Neuronal stem cell (in vitro differentiated cells): ENCODE results near the gene KCNH5.
A peak's percentile ranks its signal among the peaks of the same experiment; 100 is the strongest.

Experiments used
- DNase-seq: peaks from one replicate; pipeline ENCODE4 v3.0.0-alpha.2; 2013; ENCODE audit warnings: low spot score
- H2AFZ ChIP-seq: one replicate; pipeline ENCODE4 v1.6.1; 2013; ENCODE audit warnings: mild to moderate bottlenecking, low read length, inconsistent platforms
- H2AK5ac ChIP-seq: 2 replicates; pipeline ENCODE4 v1.6.1; 2013; ENCODE audit warnings: low read depth, mild to moderate bottlenecking, inconsistent platforms, low read length, moderate library complexity, mixed read lengths
- H2BK120ac ChIP-seq: 2 replicates; pipeline ENCODE4 v1.6.1; 2013; ENCODE audit warnings: low read depth, mild to moderate bottlenecking, inconsistent platforms, low read length, moderate library complexity, mixed read lengths
- H2BK12ac ChIP-seq: one replicate; pipeline ENCODE4 v1.6.1; 2013; ENCODE audit warnings: low read length, inconsistent platforms
- H2BK15ac ChIP-seq: 2 replicates; pipeline ENCODE4 v1.6.1; 2013; ENCODE audit warnings: mild to moderate bottlenecking, low read length, inconsistent platforms, mixed read lengths
- H2BK5ac ChIP-seq: one replicate; pipeline ENCODE4 v1.6.1; 2013; ENCODE audit warnings: inconsistent platforms, mild to moderate bottlenecking, low read length, moderate library complexity
- H3K14ac ChIP-seq: one replicate; pipeline ENCODE4 v1.6.1; 2013; ENCODE audit warnings: low read length, inconsistent platforms
- H3K18ac ChIP-seq: 2 replicates; pipeline ENCODE4 v1.6.1; 2013; ENCODE audit warnings: low read length, inconsistent platforms
- H3K23ac ChIP-seq: 2 replicates; pipeline ENCODE4 v1.6.1; 2013; ENCODE audit warnings: low read depth, mild to moderate bottlenecking, mixed read lengths, low read length, inconsistent platforms; ENCODE audit not compliant: poor library complexity
- H3K27ac ChIP-seq: replicated peaks from 3 replicates; pipeline ENCODE4 v1.5.1; 2013; ENCODE audit warnings: low read length, inconsistent platforms
- H3K27me3 ChIP-seq, 3 experiments: 2 replicates each; pipeline ENCODE4 v1.6.1; 2013; ENCODE audit warnings: low read length in 3 of 3, mild to moderate bottlenecking in 2 of 3, inconsistent platforms in 1 of 3, low read depth in 1 of 3, mixed read lengths in 1 of 3, moderate library complexity in 1 of 3; ENCODE audit not compliant: control insufficient read depth in 3 of 3, insufficient read depth in 3 of 3
- H3K36me3 ChIP-seq, 2 donors: replicated peaks in 1 of 2; 2 replicates each; pipeline ENCODE4 v1.6.1; 2013; ENCODE audit warnings: low read length in 2 of 2; ENCODE audit not compliant: control insufficient read depth in 2 of 2, insufficient read depth in 2 of 2
- H3K4ac ChIP-seq: 2 replicates; pipeline ENCODE4 v1.6.1; 2013; ENCODE audit warnings: inconsistent platforms, mild to moderate bottlenecking, low read length, moderate library complexity
- H3K4me1 ChIP-seq, 2 donors: 1 replicate in 1 of 2; 2 replicates in 1 of 2; pipeline ENCODE4 v1.6.1; 2013; ENCODE audit warnings: low read length in 2 of 2, low read depth in 1 of 2; ENCODE audit not compliant: control insufficient read depth in 2 of 2, insufficient read depth in 1 of 2
- H3K4me2 ChIP-seq: one replicate; pipeline ENCODE4 v1.6.1; 2013; ENCODE audit warnings: mild to moderate bottlenecking, low read length, inconsistent platforms; ENCODE audit not compliant: insufficient read depth, poor library complexity, severe bottlenecking
- H3K4me3 ChIP-seq, 2 donors: 2 replicates each; pipeline ENCODE4 v1.5.1; 2013; ENCODE audit warnings: low read length in 2 of 2, mild to moderate bottlenecking in 2 of 2, inconsistent platforms in 1 of 2, moderate library complexity in 1 of 2
- H3K79me1 ChIP-seq: one replicate; pipeline ENCODE4 v1.6.1; 2013; ENCODE audit warnings: low read depth, mild to moderate bottlenecking, inconsistent platforms, low read length, moderate library complexity
- H3K9ac ChIP-seq: one replicate; pipeline ENCODE4 v1.6.1; 2013; ENCODE audit warnings: mild to moderate bottlenecking, low read depth, low read length, inconsistent platforms; ENCODE audit not compliant: poor library complexity
- H3K9me3 ChIP-seq, 2 donors: replicated peaks in 1 of 2; 2 replicates each; pipeline versions ENCODE3 to v1.6.1; 2013; ENCODE audit warnings: low read length in 2 of 2, mild to moderate bottlenecking in 2 of 2, inconsistent platforms in 1 of 2, low read depth in 1 of 2, mixed read lengths in 1 of 2, moderate library complexity in 1 of 2; ENCODE audit not compliant: control insufficient read depth in 2 of 2, insufficient read depth in 1 of 2
- H4K8ac ChIP-seq: one replicate; pipeline ENCODE4 v1.6.1; 2013; ENCODE audit warnings: low read depth, mild to moderate bottlenecking, inconsistent platforms, low read length, moderate library complexity
- H4K91ac ChIP-seq: one replicate; pipeline ENCODE4 v1.6.1; 2013; ENCODE audit warnings: low read length, low read depth, mild to moderate bottlenecking, inconsistent platforms; ENCODE audit not compliant: poor library complexity
- WGBS, 2 donors: extraction: QIAGEN DNeasy Blood & Tissue Kit; methylation state at CpG; one replicate each; pipeline ENCODE4 v1.1.7; 2013; ENCODE audit warnings: missing lambda C conversion rate in 2 of 2, mixed read lengths in 1 of 2; ENCODE audit not compliant: insufficient read length in 2 of 2, insufficient replicate concordance in 1 of 2; ENCODE audit errors: extremely low coverage in 2 of 2; 5-methylcytosine and 5-hydroxymethylcytosine counted together

KCNH5 gene

DNA sequence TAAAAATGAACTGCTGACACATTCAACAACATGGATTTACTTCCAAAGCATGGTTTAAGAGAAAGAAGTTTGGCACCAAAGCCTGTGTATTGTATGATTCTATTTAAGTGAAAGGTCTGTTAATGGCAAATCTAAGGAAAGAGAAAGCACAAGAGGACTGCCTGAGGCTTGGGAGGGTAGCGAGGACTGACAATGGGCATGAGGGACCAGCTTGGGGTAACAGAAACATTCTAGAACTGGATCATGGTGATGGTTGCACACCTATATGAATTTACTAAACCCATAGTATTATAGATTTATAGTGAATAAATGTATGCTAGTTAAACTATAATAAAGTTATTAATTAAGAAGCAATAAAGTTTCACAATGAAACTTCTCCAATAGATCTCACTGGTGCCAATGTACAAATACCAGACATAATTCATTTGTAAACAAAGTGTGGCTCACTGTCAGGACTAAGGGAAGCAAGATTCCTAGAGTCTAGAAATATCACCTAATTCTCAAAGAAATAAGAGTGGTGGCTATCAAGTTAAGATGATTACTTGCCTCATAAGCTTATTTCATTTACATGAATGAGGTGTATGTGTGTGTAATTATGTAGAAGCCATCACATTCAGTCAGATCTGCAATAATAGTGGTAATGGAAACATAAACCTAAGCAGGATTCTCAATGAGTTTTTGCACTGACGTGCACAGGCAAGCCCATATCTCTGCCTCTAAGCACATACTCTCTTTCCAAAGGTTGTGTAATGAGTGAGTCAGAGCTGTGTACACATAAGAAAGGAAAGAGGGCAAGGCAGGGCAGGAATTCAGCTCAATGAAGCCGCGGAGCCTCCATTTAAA is 353.4 kb downstream of the KCNH5 start:
- DNase-seq, result no peak
- no peaks in the 10 kb centered on the region for H3K36me3 ChIP-seq

DNA sequence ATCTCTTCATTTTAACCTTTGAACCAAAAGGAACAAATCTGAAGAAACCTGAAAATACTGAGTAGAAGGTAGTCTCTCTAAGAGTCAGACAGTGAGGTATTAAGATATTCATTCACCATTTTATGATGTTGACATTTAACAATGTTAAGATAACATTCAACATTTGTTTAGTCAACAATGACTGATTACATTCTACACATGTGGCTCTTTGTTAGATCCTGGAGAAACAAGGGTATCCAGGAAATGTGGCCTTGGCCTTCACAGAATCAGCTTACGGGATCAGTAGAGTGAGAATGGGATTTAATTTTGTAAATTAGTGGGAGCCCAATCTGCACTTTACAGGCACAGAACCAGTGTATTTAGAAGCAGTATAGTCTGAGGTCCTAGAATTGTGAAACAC is 355.5 kb downstream of the KCNH5 start:
- Histone ChIP-seq H2AFZ (no peak overlapping the region), H3K4me3 (no peak overlapping the region), H4K91ac (no peak overlapping the region), H3K23ac (no peak overlapping the region), H3K18ac (no peak overlapping the region), H3K4ac (no peak overlapping the region), H2BK15ac (no peak overlapping the region), H3K27me3 (no peaks in the 10 kb centered on the region), H3K9me3 (no peaks in the 10 kb centered on the region), H3K4me2 (no peak overlapping the region), H2BK12ac (no peak overlapping the region), H3K79me1 (no peaks in the 10 kb centered on the region), H3K14ac (no peak overlapping the region), H3K36me3 (no peaks in the 10 kb centered on the region), H3K4me1 (peaks cover 0 to 7% of the 10 kb centered on the region in 2 donors), H4K8ac (no peak overlapping the region), H2BK5ac (no peak overlapping the region), H3K9ac (no peak overlapping the region), H2AK5ac (no peak overlapping the region), H2BK120ac (no peak overlapping the region), H3K27ac (no peak overlapping the region)
- WGBS, 2 donors, result no CpG with 5 or more reads among the region's 1 CpG
- no peak for DNase-seq

More for the DNA sequence above, 353.4 kb downstream of the KCNH5 start:
- H3K14ac ChIP-seq, result no peak overlapping the region
- H3K23ac ChIP-seq, result no peak overlapping the region
- no peak overlapping the region for H2AK5ac ChIP-seq
- no peaks in the 10 kb centered on the region for H3K9me3 ChIP-seq
- H3K79me1 ChIP-seq, result no peaks in the 10 kb centered on the region
- H3K9ac ChIP-seq, result no peak overlapping the region
- H3K4me3 ChIP-seq, result no peak overlapping the region
- H4K8ac ChIP-seq, result no peak overlapping the region
- no peaks in the 10 kb centered on the region for H3K27me3 ChIP-seq
- no peak overlapping the region for H2BK15ac ChIP-seq
- H2BK5ac ChIP-seq, result no peak overlapping the region
- no peak overlapping the region for H2BK12ac ChIP-seq
- H3K4ac ChIP-seq, result no peak overlapping the region
- H4K91ac ChIP-seq, result no peak overlapping the region
- H2AFZ ChIP-seq, result peak overlapping the region; percentile 5
- no peak overlapping the region for H3K18ac ChIP-seq
- no CpG with 5 or more reads among the region's 4 CpGs for WGBS, 2 donors
- H3K4me2 ChIP-seq, result no peak overlapping the region
- no peak overlapping the region for H2BK120ac ChIP-seq
- no peak overlapping the region for H3K27ac ChIP-seq
- peaks cover 0 to 9% of the 10 kb centered on the region in 2 donors for H3K4me1 ChIP-seq

DNA sequence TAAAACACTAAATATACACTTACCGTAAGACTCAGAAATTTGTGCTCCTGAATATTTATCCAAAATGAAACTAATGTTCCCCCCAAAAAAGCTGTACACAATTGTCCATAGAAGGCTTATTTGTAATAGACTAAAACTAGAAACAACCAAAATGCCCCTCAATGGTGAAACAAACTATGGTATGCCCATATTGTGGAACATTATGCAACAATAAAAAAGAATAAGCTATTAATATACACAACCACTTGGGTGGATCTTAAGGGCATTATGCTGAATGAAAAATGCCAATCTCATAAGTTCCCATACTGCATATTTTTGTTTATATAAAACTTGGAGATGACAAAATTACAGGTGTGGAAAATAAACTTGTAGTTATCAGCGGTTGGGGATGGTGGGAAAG is 357.4 kb downstream of the KCNH5 start:
- no peak overlapping the region for H3K23ac ChIP-seq
- no peak overlapping the region for H3K4me2 ChIP-seq
- no peak overlapping the region for H2BK120ac ChIP-seq
- no peak overlapping the region for H2BK12ac ChIP-seq
- H2AFZ ChIP-seq, result no peak overlapping the region
- H3K9ac ChIP-seq, result no peak overlapping the region
- H3K4ac ChIP-seq, result no peak overlapping the region
- WGBS, 2 donors, result no CpG with 5 or more reads among the region's 2 CpGs
- H2AK5ac ChIP-seq, result no peak overlapping the region
- H3K4me1 ChIP-seq, result peaks cover 0 to 4% of the 10 kb centered on the region in 2 donors
- no peaks in the 10 kb centered on the region for H3K79me1 ChIP-seq
- H2BK5ac ChIP-seq, result no peak overlapping the region
- H3K14ac ChIP-seq, result no peak overlapping the region
- no peak overlapping the region for H3K27ac ChIP-seq
- H4K8ac ChIP-seq, result no peak overlapping the region
- no peaks in the 10 kb centered on the region for H3K27me3 ChIP-seq
- H2BK15ac ChIP-seq, result no peak overlapping the region
- DNase-seq, result no peak
- no peak overlapping the region for H3K4me3 ChIP-seq
- H4K91ac ChIP-seq, result no peak overlapping the region
- no peaks in the 10 kb centered on the region for H3K36me3 ChIP-seq
- H3K18ac ChIP-seq, result no peak overlapping the region
- H3K9me3 ChIP-seq, result no peaks in the 10 kb centered on the region

DNA sequence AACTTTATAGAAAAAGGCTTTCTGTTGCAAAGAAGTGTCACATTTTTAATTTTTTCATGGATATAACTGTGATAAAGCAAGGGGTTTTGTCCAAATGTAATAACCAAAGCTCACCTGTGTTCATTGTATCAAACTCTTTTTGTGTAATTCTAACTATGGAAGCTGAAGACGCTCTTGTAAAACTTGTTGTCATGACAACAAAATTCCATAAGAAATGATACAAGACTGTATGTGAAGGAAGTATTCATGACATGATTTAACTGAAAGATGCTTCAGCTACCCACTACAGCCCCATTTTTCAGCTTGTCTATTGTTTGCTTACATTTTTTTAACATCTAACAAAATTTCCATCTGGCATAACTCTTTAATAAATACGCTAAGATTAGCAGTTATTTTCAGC is 360.9 kb downstream of the KCNH5 start:
- Histone ChIP-seq H3K4me3 (no peak overlapping the region), H2BK12ac (no peak overlapping the region), H3K4me1 (no peaks in the 10 kb centered on the region), H3K27me3 (no peaks in the 10 kb centered on the region), H4K91ac (no peak overlapping the region), H3K23ac (no peak overlapping the region), H3K18ac (no peak overlapping the region), H2BK15ac (no peak overlapping the region), H3K9me3 (no peaks in the 10 kb centered on the region), H3K4ac (no peak overlapping the region), H2AFZ (no peak overlapping the region), H2BK5ac (no peak overlapping the region), H3K36me3 (no peaks in the 10 kb centered on the region), H3K79me1 (no peaks in the 10 kb centered on the region), H2BK120ac (no peak overlapping the region), H3K9ac (no peak overlapping the region), H4K8ac (no peak overlapping the region), H3K14ac (no peak overlapping the region), H2AK5ac (no peak overlapping the region), H3K27ac (no peak overlapping the region), H3K4me2 (no peak overlapping the region)
- WGBS, 2 donors, result no CpG with 5 or more reads among the region's 2 CpGs
- no peak for DNase-seq
